K562 (cell line): Measurements from ENCODE around the gene CCDC3. TPM values are rescaled to one million over a fixed set of nuclear protein-coding genes. Genes with fewer than 3 reads are reported as not detected.

Source experiments
- ATAC-seq: fragments of 200-7000 bp; cut with Tn5 transposase; 3 replicates; pipeline ENCODE4 v1.9.1; 2020; ENCODE audit warnings: moderate library complexity
- BruUV-seq: library from RNA; stranded (reverse); fragments of 400-500 nt; replicated peaks from 2 replicates; lab custom pipeline; 2021; lab: Mats Ljungman, UMichigan
- CTCF ChIA-PET: fragments of 300-600 bp; formaldehyde crosslinking; extraction: SDS; loops from one replicate; lab custom pipeline; 2021; ENCODE audit warnings: low intra/inter-chr PET ratio; lab: Yijun Ruan, JAX
- POLR2A ChIA-PET: fragments of 300-600, 350-650 bp; sonication (Branson Sonifier 250); formaldehyde crosslinking; extraction: SDS; loops from one replicate; lab custom pipeline; 2021; ENCODE audit warnings: antibody characterized with exemption, inconsistent platforms; lab: Yijun Ruan, JAX
- DNase-seq, 4 experiments: peaks; one replicate each; pipeline versions ENCODE4 v3.0.0 to v3.0.0-alpha.2; 2011 to 2018; ENCODE audit warnings: low spot score in 3 of 4, mixed read lengths in 3 of 4; ENCODE audit errors: extremely low read depth in 1 of 4
- FAIRE-seq: peaks from 2 replicates; lab custom pipeline; 2011; peaks lifted over from hg19 to GRCh38; lab: Jason Lieb, UNC
- H2AFZ ChIP-seq: 2 replicates; pipeline ENCODE4 v1.6.0; 2011; ENCODE audit warnings: low read depth, low read length, control low read depth, inconsistent platforms
- H3K27ac ChIP-seq: fragments of 200-600 bp; 3 replicates; pipeline ENCODE4 v1.8.0; 2011; ENCODE audit warnings: low read depth, mild to moderate bottlenecking, control low read depth, inconsistent platforms, low read length, moderate library complexity, mixed read lengths; ENCODE audit errors: extremely low read depth
- H3K27me3 ChIP-seq, 2 experiments: fragments of 300-600 bp in 1 of 2; 2 replicates in 1 of 2; 3 replicates in 1 of 2; pipeline versions ENCODE4 v1.6.0 to v1.8.0; 2011; ENCODE audit warnings: inconsistent platforms in 2 of 2, low read length in 2 of 2, mild to moderate bottlenecking in 1 of 2, mixed read lengths in 1 of 2, moderate library complexity in 1 of 2; ENCODE audit not compliant: control insufficient read depth in 2 of 2, insufficient read depth in 2 of 2
- H3K36me3 ChIP-seq: fragments of 300-600 bp; 3 replicates; pipeline ENCODE4 v1.8.0; 2011; ENCODE audit warnings: mild to moderate bottlenecking, low read length, inconsistent platforms; ENCODE audit not compliant: control insufficient read depth, insufficient read depth
- H3K4me1 ChIP-seq, 2 experiments: fragments of 200-600 bp in 1 of 2; replicated peaks in 1 of 2; 2 replicates in 1 of 2; 3 replicates in 1 of 2; pipeline versions ENCODE4 v1.5.1 to v1.8.0; 2011; ENCODE audit warnings: inconsistent platforms in 2 of 2, low read length in 2 of 2, mild to moderate bottlenecking in 1 of 2, mixed read lengths in 1 of 2, moderate library complexity in 1 of 2; ENCODE audit not compliant: control insufficient read depth in 2 of 2, insufficient read depth in 2 of 2
- H3K4me2 ChIP-seq: 2 replicates; pipeline ENCODE4 v1.6.1; 2011; ENCODE audit warnings: low read length, control low read depth, inconsistent platforms, mixed read lengths; ENCODE audit not compliant: insufficient read depth
- H3K4me3 ChIP-seq: fragments of 200-600 bp; sonication (generic), shearing (Covaris generic); 2 replicates; pipeline ENCODE4 v1.5.1; 2016; ENCODE audit warnings: control low read depth, inconsistent platforms
- H3K79me2 ChIP-seq: fragments of 200-600 bp; 3 replicates; pipeline ENCODE4 v1.8.0; 2011; ENCODE audit warnings: low read length, inconsistent platforms; ENCODE audit not compliant: control insufficient read depth, insufficient read depth
- H3K9ac ChIP-seq, 2 experiments: 2 replicates each; pipeline versions ENCODE4 v1.6.0 to v1.6.1; 2011; ENCODE audit warnings: low read depth in 2 of 2, low read length in 2 of 2, control low read depth in 1 of 2, inconsistent platforms in 1 of 2, mild to moderate bottlenecking in 1 of 2, mixed read lengths in 1 of 2; ENCODE audit not compliant: insufficient read depth in 1 of 2
- H3K9me1 ChIP-seq: one replicate; pipeline ENCODE4 v1.6.0; 2011; ENCODE audit warnings: inconsistent platforms, mild to moderate bottlenecking, low read length, moderate library complexity; ENCODE audit not compliant: control insufficient read depth, insufficient read depth
- H3K9me3 ChIP-seq: replicated peaks from 2 replicates; pipeline ENCODE4 v1.5.1; 2011; ENCODE audit warnings: low read depth, low read length, inconsistent platforms; ENCODE audit not compliant: control insufficient read depth, insufficient read depth
- H4K20me1 ChIP-seq: replicated peaks from 2 replicates; pipeline ENCODE4 v1.6.1; 2011; ENCODE audit warnings: low read length, inconsistent platforms, mixed read lengths; ENCODE audit not compliant: control insufficient read depth, insufficient read depth
- CSDE1 ChIP-seq, 2 experiments: fragments of 450-650 bp; IDR thresholded peaks; 2 replicates each; pipeline ENCODE4 v1.6.1; 2016; ENCODE audit warnings: mild to moderate bottlenecking in 1 of 2
- EP400 ChIP-seq: fragments of 450-650 bp; IDR thresholded peaks from 2 replicates; pipeline ENCODE4 v1.6.1; 2017; ENCODE audit warnings: antibody characterized with exemption, mild to moderate bottlenecking, moderate library complexity
- POLR2AphosphoS2 ChIP-seq: IDR thresholded peaks from 2 replicates; pipeline ENCODE4 v1.6.1; 2012; ENCODE audit warnings: low read length, improper control_type of control experiment
- SPI1 ChIP-seq: IDR thresholded peaks from 2 replicates; pipeline ENCODE4 v1.6.1; 2011; ENCODE audit warnings: low read depth, low read length, control low read depth, borderline replicate concordance
- TFE3 ChIP-seq: fragments of 450-650 bp; formaldehyde crosslinking; IDR thresholded peaks from 2 replicates; pipeline ENCODE4 v1.4.0; 2020; ENCODE audit warnings: mild to moderate bottlenecking, mixed read lengths
- TRIM25 ChIP-seq: fragments of 450-650 bp; IDR thresholded peaks from 2 replicates; pipeline ENCODE4 v1.7.0; 2016; ENCODE audit warnings: borderline replicate concordance
- ZNF224 ChIP-seq: sonication (generic); formaldehyde crosslinking; IDR thresholded peaks from 2 replicates; pipeline ENCODE4 v1.8.0; 2022; ENCODE audit warnings: mild to moderate bottlenecking, missing genetic modification reagents
- ZNF518B ChIP-seq: fragments of 250-450 bp; sonication (Bioruptor Pico); IDR thresholded peaks from 2 replicates; pipeline ENCODE4 v1.5.0; 2021; ENCODE audit warnings: mild to moderate bottlenecking, moderate library complexity
- WGBS: fragments of 100-300 bp; shearing (Covaris generic); methylation state at CpG from one replicate; pipeline ENCODE4 v1.1.6; 2016; ENCODE audit warnings: low coverage, mixed read lengths; ENCODE audit not compliant: insufficient coverage; ENCODE audit errors: missing lambda C conversion rate; 5-methylcytosine and 5-hydroxymethylcytosine counted together
- in situ Hi-C: fragments of 300-500 bp; cut with MboI; formaldehyde crosslinking; loops from 4 replicates; pipeline ENCODE4 v1.15.0; 2018; ENCODE audit warnings: inconsistent platforms, mixed read lengths
- intact Hi-C: fragments of 100-400 bp; cut with micrococcal nuclease; formaldehyde crosslinking; loops from 2 replicates; pipeline ENCODE4 v1.14.2; 2022
- polyA plus RNA-seq, 8 experiments: library from polyadenylated mRNA; depleted of rRNA in 4 of 8; stranded (reverse) in 5 of 8; unstranded in 3 of 8; fragments of >200 nt; fragmentation: Nextera tagmentation in 2 of 8; fragmentation: Illumina TruSeq in 1 of 8; extraction: Ambion mirVana in 2 of 8; extraction: Trizol in 1 of 8; gene quantifications; 2 replicates each; pipeline versions ENCODE4 v1.2.1 to v1.2.3, GENCODE V29; 2011 to 2014; ENCODE audit warnings: inconsistent platforms in 1 of 8, missing spikeins in 1 of 8
- total RNA-seq, 7 experiments: library from RNA; depleted of rRNA in 6 of 7; stranded (reverse); fragments of >200 nt in 6 of 7; fragmentation: Illumina TruSeq in 2 of 7; extraction: Trizol in 2 of 7; gene quantifications; 2 replicates each; pipeline versions ENCODE4 v1.2.1 to v1.2.3, GENCODE V29; 2011 to 2021; ENCODE audit warnings: low replicate concordance in 1 of 7

The CCDC3 gene
- total and polyA plus RNA-seq, 9 of the 15 experiments (the other 6 are each of a cell fraction or from before 2014, with no cell fraction given), result not detected

- intact Hi-C loops, result no loop called here
- FAIRE-seq (no peak), DNase-seq (no peak), ATAC-seq (no peak)
- no peak overlapping the region for H2AFZ ChIP-seq
- no peaks in the 10 kb centered on the region for H4K20me1 ChIP-seq
- in situ Hi-C loops, result no loop called here
- H3K36me3 ChIP-seq, result no peaks in the 10 kb centered on the region
- H3K4me3 ChIP-seq, result no peak overlapping the region
- WGBS, result 0% methylated on average over 3 of the region's 3 CpGs
- no peak overlapping the region for H3K27ac ChIP-seq
- no TSS peak for BruUV-seq
- H3K9ac ChIP-seq, result no peak overlapping the region
- no peak overlapping the region for H3K4me2 ChIP-seq
- POLR2A ChIA-PET, result no interaction called here
- H3K27me3 ChIP-seq, result peaks cover 4 to 24% of the 10 kb centered on the region in 2 experiments
- H3K4me1 ChIP-seq, result no peaks in the 10 kb centered on the region
- H3K79me2 ChIP-seq, result no peaks in the 10 kb centered on the region
- H3K9me3 ChIP-seq, result no peaks in the 10 kb centered on the region
- H3K9me1 ChIP-seq, result no peaks in the 10 kb centered on the region
- CTCF ChIA-PET, result no interaction called here
- TF ChIP-seq TRIM25, result no peak
Observed at GRCh38 chr10:13048762-13049161, 47.2 kb upstream of the CCDC3 start.

- intact Hi-C loops (no loop called here), in situ Hi-C loops (no loop called here)
- Histone ChIP-seq H3K79me2 (no peaks in the 10 kb centered on the region), H3K27me3 (peaks cover 4 to 24% of the 10 kb centered on the region in 2 experiments), H3K9ac (no peak overlapping the region), H3K4me2 (no peak overlapping the region), H3K27ac (no peak overlapping the region), H3K9me1 (no peaks in the 10 kb centered on the region), H3K9me3 (no peaks in the 10 kb centered on the region), H3K4me3 (no peak overlapping the region), H3K36me3 (no peaks in the 10 kb centered on the region), H4K20me1 (no peaks in the 10 kb centered on the region), H2AFZ (no peak overlapping the region), H3K4me1 (no peaks in the 10 kb centered on the region)
- FAIRE-seq (no peak), DNase-seq (no peak), ATAC-seq (no peak)
- 5% methylated on average over 12 of the region's 12 CpGs for WGBS
- POLR2A ChIA-PET, result no interaction called here
- no TSS peak for BruUV-seq
- CTCF ChIA-PET, result no interaction called here
- TF ChIP-seq POLR2AphosphoS2, result no peak
- no peak for TF ChIP-seq ZNF224 (CRISPR knock-in tag)
- TF ChIP-seq CSDE1 (IDR thresholded peaks at IDR 0.05), result no peak
- no peak for TF ChIP-seq EP400
- no peak for TF ChIP-seq SPI1
- TF ChIP-seq TFE3 (CRISPR knock-in tag), result peak; percentile 56
- no peak for TF ChIP-seq ZNF518B
Observed at GRCh38 chr10:13047529-13048206, 46.2 kb upstream of the CCDC3 start.
